BJ (cell line): ENCODE measurements around the gene MYO1D. TPM values are rescaled to one million over a fixed set of nuclear protein-coding genes. Genes with fewer than 3 reads are reported as not detected.
A peak's percentile ranks its signal among the peaks of the same experiment; 100 is the strongest.

Experiments
- CTCF ChIA-PET: fragments of 350-600 bp; formaldehyde crosslinking; extraction: SDS; loops from one replicate; lab custom pipeline; 2021; ENCODE audit warnings: antibody characterized with exemption, inconsistent platforms; lab: Yijun Ruan, JAX
- POLR2A ChIA-PET: fragments of 300-600 bp; sonication (Branson Sonifier 250); formaldehyde crosslinking; extraction: SDS; loops from one replicate; lab custom pipeline; 2021; ENCODE audit warnings: antibody characterized with exemption; lab: Charles Lee
- DNase-seq: peaks from one replicate; pipeline ENCODE4 v3.0.0-alpha.2; 2011; ENCODE audit warnings: low read depth
- H3K27me3 ChIP-seq: 2 replicates; pipeline ENCODE4 v1.6.0; 2011; ENCODE audit warnings: low read length; ENCODE audit not compliant: control insufficient read depth, insufficient read depth
- H3K36me3 ChIP-seq: 2 replicates; pipeline ENCODE4 v1.5.1; 2011; ENCODE audit warnings: low read length; ENCODE audit not compliant: control insufficient read depth, insufficient read depth
- H3K4me3 ChIP-seq: 2 replicates; pipeline ENCODE4 v1.5.1; 2011; ENCODE audit warnings: low read depth, mild to moderate bottlenecking, control low read depth, low read length
- CTCF ChIP-seq: IDR thresholded peaks from 2 replicates; pipeline ENCODE4 v1.5.1; 2011; ENCODE audit warnings: low read depth, mild to moderate bottlenecking, control low read depth, inconsistent platforms, low read length, moderate library complexity; ENCODE audit not compliant: insufficient read depth
- polyA plus RNA-seq: library from polyadenylated mRNA; depleted of rRNA; stranded (reverse); fragments of >200 nt; gene quantifications from 2 replicates; pipeline ENCODE4 v1.2.3, GENCODE V29; 2011

The MYO1D gene
- polyA plus RNA-seq, 1 experiment: 23.6 TPM

- no peak for DNase-seq
- TF ChIP-seq CTCF: no peak
- H3K36me3 ChIP-seq: no peaks in the 10 kb centered on the region; the same call in 1 of the 2 replicates
- H3K27me3 ChIP-seq: no peaks in the 10 kb centered on the region
- POLR2A ChIA-PET: no interaction called here
- no peak overlapping the region for H3K4me3 ChIP-seq
- CTCF ChIA-PET: interaction anchor here (1.4 kb wide), 1 partner anchor 169 kb away, joined by 3 read pairs; no protein-coding TSS in a partner anchor
Measured at GRCh38 chr17:32489320-32490100, 387.4 kb downstream of the MYO1D start.

- CTCF ChIA-PET: interaction anchor here (1.0 to 1.4 kb wide), 3 partner anchors 9 to 170 kb away, joined by 3 to 4 read pairs (median 3); no protein-coding TSS in a partner anchor
- H3K4me3 ChIP-seq: no peak overlapping the region
Measured at GRCh38 chr17:32488604-32489180, 388.2 kb downstream of the MYO1D start.

GRCh38 chr17:32488177-32488542 lies 388.8 kb downstream of the MYO1D start:
- no peak for TF ChIP-seq CTCF
- H3K27me3 ChIP-seq: no peaks in the 10 kb centered on the region
- DNase-seq: no peak
- ChIA-PET POLR2A (no interaction called here), CTCF (interaction anchor here (1.0 to 1.2 kb wide), 2 partner anchors 10 to 171 kb away, joined by 3 to 4 read pairs; no protein-coding TSS in a partner anchor)
- no peaks in the 10 kb centered on the region; the same call in 1 of the 2 replicates for H3K36me3 ChIP-seq
- no peak overlapping the region for H3K4me3 ChIP-seq

More at GRCh38 chr17:32488604-32489180, 388.2 kb downstream of the MYO1D start:
- POLR2A ChIA-PET: no interaction called here
- DNase-seq: no peak
- Histone ChIP-seq H3K36me3 (no peaks in the 10 kb centered on the region; the same call in 1 of the 2 replicates), H3K27me3 (no peaks in the 10 kb centered on the region)
- TF ChIP-seq CTCF: no peak

GRCh38 chr17:32487473-32488176 lies 389.3 kb downstream of the MYO1D start:
- ChIA-PET POLR2A (no interaction called here), CTCF (interaction anchor here (0.9 to 1.6 kb wide), 6 partner anchors 10 to 270 kb away, joined by 3 to 4 read pairs (median 3); no protein-coding TSS in a partner anchor)
- no peaks in the 10 kb centered on the region; the same call in 1 of the 2 replicates for H3K36me3 ChIP-seq
- no peaks in the 10 kb centered on the region for H3K27me3 ChIP-seq
- H3K4me3 ChIP-seq: peak overlapping the region; percentile 51
- DNase-seq: no peak
- TF ChIP-seq CTCF: no peak
